ENCODE results near the gene SKAP1.
"Not testable (repeated sequence)": the region's sequence is repeated elsewhere in the genome, so short reads cannot be mapped to it uniquely, and the experiment has no call there.

The SKAP1 gene

DNA sequence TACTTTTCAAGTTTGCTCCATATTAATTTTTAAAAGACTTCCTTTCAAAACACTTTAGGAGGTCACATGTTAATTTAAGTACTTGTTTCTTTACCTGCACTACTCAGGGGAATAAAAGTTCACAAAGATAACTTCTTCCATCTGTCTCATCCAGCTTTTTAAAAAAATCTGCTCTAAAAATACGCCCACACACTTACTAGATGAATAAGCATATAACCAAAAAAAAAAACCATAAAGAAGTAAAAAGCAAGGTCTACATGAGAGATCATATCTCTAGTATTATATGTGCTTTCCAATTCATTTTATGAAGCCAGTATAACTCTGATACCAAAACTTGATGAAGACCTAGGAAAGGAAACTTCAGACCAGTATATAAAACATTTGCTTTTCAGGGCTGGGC lies 17.2 kb downstream of the SKAP1 start:
- FAIRE-seq, result no peak

DNA sequence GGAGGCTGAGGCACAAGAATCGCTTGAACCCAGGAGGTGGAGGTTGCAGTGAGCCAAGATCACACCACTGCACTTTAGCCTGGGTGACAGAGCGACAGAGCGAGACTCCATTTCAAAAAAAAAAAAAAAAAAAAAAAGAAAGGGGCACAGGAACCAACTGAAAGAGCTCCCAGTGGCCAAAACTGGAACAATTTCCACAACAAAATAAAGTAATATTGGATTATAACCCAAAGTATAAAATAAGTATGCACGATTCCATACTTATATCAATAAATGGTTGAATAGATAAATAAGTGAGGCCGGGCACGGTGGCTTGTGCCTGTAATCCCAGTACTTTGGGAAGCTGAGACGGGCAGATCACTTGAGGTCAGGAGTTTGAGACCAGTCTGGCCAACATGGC lies 19.2 kb downstream of the SKAP1 start:
- not testable (repeated sequence) for FAIRE-seq

DNA sequence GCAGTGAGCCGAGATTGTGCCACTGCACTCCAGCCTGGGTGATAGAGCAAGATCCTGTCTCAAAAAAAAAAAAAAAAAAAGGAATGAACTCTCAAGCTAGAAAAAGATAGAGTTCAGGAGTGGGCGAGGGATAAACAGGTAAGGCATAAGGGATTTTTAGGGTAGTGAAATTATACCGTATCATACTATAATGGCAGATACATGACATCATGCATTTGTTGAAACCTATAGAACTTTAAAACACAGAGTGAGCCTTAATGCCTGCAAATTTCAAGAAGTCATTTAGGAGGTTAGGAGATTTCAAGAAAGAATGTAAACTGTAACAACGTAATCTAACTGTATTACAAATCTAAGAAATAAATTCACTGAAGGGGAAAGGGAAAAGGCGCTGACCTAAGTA lies 20.4 kb downstream of the SKAP1 start:
- no peak for FAIRE-seq

DNA sequence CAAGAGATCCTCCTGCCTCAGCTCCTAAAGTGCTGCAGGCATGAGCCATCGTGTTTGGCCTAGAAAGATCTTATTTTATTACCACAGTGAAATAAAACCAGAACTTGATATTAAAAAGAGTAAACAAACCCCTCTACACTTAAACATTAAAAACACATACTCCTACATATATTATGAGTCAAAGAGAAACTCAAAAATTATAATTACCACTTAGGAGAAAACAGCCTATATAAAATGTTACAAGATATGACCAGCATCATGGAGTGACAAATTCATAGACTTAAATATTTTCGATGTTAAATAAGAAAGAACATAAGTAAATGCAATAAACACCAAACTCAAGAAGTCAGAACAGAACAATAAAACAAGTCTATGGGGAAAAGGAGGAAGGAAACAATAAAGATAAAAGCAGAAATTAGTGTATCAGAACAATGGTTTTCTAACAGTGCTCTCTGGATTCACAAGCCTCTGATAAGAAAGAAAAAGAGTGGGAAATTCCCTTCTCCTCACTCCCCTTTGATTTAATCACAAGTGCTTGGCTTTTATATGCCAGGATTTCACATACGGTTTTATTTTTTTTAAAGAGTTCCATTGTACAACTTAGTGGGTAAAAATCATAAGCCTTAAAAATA lies 23.0 kb downstream of the SKAP1 start:
- no peak for FAIRE-seq

DNA sequence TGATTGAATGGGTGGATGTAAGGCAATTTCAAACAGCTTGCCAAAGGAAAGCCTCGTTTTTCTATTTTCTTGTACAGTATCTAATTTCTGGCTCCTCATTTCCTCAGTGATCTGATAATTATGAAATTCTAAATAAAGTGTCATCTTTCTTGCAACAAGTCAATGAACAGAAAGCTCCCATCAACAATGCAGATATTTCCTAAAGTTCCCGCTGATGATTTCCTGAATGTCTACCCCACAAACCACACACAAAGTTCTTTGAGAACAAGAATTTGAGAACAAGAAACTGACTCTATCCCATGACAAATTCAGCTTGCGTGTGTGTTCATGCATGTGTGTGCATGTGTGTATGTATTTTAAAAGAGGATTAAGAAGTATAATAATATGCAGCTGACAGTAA lies 35.2 kb downstream of the SKAP1 start:
- FAIRE-seq, result no peak

DNA sequence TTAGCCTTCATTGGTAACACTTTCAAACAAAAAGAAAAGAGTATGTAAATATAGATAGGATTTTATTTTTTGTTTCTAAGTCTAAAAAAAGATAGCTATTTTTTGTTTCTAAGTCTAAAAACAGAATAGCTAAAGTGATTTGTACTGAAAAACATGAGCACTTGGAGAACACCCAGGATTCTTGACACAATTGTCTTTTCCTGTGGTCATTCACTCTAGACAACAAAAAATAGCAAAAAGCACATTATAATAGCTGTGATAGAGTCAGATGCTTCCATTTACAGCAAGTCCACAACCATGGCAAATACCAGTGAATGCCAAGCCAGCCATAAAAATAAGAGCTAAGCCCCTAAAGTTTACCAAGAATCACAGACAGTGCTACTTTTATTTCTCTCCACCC lies 36.7 kb downstream of the SKAP1 start:
- FAIRE-seq, result no peak

DNA sequence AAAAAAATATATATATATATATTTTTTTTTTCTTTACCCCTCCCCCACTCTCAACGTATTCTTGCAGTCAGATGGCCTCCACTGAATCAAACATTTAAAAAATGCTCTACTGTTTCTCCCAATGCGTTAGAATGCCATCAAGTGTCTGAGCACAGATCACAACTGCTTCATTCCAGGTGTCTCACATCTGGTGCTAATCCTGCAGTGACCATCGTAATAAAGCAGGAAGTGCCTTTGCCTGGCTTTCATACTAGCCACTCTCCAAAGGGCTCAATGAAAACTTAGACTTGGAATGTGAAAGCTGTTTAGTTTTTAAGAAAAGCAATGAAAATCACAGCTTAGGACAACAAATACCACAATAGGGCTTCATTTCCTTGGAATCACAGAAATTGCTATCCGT lies 37.2 kb downstream of the SKAP1 start:
- no peak for FAIRE-seq

DNA sequence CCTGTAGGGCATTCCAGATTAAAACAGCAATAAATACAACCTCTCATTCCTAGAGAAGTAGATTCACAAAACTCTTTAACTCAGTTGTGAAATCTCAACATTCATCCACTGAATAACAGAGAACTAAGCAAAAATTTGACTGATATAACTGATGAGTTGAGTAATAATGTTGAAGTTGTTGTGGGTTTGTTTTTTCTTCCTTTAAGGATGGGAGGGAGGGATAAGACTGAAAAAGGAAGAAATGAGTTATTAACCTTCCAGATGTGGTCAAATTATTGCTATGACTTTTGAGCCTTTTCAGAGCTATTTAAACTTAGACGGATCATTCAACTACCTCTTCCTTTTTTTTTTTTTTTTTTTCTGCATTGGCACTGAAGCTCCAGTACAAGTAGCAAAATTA lies 38.6 kb downstream of the SKAP1 start:
- FAIRE-seq, result no peak

DNA sequence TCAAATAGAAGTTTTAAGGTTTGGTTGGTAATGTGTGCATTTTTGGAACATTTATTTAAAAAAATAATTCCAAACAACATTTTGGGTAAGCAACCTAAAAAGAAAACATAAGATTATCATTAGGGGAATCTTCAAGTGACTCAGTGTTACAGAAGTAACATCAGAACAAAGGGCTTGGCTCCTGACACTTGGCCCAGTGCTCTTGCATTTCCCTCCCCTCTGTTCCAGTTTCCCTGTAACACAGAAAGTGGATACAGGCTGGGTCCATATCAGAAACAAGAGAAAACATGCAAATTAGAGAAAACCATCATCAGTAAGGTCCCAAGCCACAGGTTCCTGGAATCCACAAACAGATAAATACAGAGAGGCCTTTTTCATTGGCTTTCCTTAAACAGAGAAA lies 40.1 kb downstream of the SKAP1 start:
- no peak for FAIRE-seq

DNA sequence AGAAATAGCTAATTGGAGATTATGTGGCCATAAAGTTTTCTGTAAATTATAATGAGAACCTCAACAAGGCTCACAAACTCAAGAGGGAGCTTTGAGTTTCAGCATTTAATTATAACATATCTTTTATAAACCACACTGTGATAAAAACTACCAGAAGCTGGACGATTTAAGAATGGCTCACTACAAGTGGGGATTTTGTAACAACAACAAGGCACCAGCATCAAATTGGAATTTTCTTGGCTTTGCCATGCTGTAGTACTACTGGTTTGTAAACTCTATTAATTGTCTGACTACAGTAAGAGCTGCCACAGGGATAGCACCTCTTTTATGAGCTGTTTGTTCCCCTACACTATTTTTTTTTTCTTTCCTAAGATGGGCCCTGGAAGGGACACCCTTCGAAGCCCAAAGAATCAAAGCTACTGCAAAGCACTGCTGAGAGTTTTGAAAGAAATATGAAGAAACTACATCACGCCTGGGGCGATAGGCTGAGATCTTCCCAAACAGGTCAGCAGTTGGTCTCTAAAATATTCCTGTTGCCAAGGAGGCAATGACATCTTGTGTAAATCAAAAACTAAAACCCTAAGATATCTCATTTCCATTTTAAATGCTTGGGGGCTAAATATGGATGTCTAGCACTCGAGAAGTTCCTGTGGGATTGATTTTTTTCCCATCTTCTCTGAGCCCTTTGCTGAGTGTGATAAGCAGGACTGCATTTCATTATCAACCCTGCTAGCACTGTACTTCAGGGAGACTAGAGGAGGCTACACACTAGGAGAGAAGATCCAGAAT lies 40.9 kb downstream of the SKAP1 start:
- FAIRE-seq, result no peak

DNA sequence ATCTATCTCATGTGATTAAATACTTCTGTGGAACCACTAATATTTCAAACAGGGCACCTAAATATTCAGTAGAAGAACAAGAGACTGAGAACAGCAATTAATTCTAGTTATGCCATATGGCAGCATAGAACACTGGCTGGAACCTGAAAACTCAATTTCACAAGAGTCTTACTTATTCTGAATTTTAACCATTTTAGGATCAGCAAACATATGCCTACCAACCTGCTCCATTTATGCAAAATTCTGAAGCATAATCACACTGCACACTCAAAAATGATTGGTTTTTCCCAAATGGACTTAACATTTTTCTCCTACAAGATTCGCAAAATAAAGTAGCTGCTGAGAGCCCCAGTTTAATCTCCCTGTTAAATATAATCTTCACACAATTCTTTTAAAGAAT lies 43.2 kb downstream of the SKAP1 start:
- FAIRE-seq, result no peak

DNA sequence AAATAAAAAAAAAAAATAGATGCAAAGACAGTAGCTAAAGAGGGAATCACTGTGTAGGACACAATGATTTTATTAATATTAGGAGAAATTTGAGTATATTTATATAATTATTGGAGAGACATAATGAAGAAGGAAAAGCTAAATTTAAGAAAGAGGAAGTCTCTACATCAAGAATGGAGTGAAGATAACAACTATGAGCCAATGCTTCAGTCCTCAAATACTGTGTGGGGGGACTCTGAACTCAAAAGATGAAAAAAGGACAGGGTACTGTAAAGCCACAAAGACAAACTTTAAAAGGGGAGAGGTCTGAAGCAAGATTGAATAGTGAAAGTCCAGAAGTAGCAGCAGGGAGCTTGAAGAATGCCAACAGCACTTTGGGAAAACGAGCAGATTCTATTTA lies 44.7 kb downstream of the SKAP1 start:
- FAIRE-seq, result no peak

DNA sequence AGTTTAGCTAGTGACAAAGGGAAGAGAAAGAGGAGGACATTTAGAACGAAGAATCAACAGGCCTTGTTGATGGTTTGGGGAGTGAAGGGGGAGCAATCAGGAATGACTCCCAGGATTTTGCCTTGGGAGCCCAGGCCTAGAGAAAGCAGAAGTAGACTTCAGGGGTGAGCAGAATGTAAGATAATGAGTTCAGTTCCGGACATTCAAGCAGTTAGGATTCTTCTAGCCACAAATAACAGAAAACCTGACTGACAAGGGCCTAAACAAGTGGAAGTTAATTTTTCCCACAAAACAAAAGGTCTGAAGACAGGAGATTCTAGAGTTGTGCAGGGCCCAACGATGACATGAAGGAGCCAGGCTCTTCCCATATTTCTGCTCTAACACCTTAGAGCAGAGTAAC lies 45.9 kb downstream of the SKAP1 start:
- FAIRE-seq, result no peak

DNA sequence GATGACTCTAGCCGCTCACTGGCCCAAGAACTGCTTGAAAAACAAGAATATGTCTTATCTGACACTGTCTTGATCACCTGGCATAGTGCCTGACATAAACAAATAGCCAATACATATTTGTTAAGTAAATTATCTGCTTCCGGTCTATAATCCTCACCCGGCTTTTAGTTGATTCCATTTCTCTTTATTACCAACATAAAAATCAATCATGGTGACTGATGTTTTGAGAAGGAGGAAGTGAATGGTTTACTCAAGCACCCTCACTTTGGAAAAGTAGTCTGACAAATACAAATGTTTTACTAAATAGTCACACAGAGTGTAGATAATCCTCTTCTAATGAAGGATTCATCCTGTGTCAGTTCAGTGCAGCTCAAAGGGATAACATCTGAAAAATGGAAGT lies 47.0 kb downstream of the SKAP1 start:
- FAIRE-seq, result no peak

DNA sequence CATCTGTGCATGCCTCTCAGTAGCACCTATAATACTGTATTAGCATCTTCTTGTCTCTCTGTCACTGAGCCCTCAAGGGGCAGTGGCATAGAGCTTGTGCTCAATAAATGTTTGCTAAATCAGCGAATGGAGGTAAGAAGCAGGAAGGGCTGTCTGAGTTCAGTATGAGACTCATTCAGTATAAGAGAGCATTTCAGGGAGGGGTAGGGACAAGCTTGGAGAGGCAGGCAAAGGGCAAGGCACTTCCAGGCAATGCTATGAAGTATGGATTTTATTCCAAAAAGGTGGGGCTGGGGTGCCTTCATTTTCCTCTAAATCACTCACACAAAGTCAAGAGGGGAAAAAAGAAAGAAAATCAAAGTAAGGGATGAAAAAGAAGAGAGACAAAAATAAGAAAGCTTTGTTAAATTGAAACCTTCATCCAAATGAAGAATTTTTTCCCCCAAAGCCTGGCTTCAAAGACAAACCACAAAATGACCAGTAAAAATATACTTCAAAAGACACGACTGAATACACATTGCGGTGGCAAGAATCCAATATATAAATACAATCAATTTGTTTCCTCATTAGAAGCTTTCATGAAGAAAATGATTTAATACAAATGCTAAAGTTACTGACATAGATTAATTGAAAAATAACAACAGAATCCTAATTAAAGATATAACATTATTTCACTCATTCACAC lies 51.2 kb downstream of the SKAP1 start:
- FAIRE-seq, result no peak

DNA sequence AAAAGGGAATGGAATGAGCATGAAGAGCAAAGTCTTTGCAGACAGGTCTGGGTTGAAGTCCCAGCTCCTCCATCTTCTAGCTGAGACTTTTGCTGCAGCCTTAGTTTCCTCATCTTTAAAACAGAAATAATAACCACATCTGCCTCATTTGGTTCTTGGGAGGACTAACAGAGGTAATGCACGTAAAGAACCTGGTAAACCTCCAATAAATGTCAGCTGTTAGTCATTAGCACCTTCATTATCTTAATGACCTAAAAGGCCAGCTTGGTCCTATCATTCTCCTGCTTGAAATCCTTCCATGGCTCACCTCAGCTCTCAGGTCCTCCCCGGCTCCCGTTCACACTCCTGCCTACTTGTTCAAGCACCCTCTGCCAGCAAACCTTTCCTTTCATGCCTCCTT lies 51.8 kb downstream of the SKAP1 start:
- no peak for FAIRE-seq

DNA sequence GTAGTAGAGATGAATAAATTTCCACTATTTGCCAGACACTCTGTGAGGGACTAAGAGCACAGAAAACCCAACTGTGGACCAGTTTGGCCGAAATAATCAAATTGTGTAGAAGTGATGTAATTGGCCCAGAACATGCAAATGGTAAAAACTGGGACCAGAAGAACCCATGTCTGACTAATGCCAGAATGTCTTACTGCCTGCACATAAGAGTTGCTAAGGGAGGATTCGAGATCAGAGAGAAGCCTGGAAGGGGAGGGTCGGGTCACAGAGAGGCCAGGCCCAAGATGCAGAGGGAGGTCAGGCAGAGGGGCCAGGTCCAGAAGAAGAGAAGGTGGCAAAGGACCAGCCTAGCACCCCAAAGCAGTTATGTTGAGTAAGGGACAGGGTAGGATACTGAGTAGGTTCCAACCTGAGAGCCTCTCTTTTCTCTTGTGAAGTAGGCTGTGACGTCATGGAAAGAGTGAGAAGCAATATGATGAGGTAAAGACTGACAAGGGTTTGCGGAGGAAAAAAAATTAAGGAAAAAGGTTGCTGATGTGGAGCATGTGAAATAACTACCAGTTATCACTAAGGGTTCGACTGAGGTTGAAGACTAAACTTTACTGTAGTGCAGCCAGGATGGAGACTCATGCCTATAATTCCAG lies 53.2 kb downstream of the SKAP1 start:
- no peak for FAIRE-seq

DNA sequence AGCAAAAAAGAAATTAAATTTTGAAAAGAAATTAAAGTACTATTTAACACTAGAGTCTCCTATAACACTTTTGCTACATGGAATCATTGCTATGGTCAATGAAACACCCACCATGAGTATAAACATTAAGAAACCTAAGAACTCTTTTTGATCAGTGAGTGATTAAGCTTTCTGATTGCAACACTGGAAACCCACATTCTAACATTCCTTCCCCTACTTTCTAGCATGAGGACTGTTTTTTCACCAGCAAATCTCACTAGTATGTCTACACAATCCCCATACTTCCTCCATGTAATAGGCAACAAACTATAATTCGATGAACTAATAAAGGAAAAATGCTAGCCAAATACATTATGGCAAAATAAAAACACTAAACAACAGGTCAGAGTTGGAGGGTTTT lies 54.7 kb downstream of the SKAP1 start:
- no peak for FAIRE-seq

DNA sequence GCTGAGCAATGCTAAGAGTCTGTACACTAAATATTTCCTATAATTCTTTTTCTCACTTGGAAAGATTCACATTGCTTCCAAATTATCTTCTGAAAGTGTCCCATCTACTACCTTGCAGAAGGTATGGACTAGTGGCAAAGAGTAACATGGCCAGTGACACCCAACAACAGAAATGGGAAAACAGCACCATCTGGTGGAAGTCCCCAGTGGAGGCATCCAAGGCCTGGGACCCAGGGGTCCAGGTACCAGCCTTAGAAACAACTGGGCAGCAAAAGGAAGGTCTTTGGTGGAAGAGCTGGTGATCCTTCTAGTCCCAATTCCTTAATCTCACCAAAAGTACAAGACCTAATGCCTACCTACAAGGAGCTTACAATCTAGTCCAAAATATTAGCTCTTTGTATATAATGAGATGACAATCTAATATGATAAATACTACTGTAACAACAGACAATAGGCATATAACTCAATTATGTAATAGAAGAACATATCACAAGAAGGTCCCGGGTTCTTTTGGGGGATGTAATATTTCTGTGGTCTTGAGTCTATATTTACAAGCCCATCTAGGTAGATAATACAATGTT lies 55.3 kb downstream of the SKAP1 start:
- no peak for FAIRE-seq

DNA sequence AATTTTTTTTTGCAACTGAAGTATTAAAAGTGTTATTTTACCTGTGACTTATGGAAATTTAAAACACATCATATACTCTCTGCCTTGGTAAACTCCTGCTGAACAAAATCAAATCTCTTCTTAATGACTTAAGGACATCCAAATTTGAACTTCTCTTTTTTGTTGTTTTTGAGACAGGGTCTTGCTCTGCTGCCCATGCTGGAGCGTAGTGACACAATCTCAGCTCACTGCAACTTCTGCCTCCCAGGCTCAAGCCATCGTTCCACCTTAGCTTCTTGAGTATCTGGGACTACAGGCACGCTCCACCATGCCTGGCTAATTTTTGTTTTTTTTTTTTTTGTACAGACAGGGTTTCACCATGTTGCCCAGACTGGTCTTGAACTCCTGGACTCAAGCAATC lies 56.1 kb downstream of the SKAP1 start:
- FAIRE-seq, result no peak

DNA sequence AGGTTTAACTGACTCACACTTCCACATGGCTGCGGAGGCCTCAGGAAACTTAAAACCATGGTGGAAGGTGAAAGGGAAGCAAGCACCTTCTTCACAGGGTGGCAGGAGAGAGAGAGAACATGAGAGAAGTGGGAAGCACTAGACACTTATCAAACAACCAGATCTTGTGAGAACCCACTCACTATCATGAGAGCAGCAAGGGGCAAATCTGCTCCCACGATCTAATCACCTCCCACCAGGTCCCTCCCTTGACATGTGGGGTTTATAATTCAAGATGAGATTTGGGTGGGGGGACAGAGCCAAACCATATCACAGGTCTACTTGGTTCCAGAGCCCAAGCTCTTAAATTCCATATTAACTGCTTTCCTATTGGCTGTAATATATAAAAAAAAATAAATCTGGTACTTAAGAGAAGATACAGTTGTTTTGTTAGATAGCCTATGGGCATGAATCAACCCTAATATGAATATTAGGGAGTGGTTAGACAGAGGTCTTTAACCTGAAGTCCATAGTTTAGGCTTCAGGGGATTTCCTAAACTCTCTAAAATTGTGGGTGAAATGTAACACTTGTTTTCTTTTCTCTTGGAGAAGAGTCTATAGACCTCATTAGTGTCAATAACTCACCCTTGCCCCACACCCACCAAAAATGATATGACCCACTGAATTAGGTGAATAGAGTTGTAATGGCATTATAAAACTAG lies 56.7 kb downstream of the SKAP1 start:
- FAIRE-seq, result no peak

DNA sequence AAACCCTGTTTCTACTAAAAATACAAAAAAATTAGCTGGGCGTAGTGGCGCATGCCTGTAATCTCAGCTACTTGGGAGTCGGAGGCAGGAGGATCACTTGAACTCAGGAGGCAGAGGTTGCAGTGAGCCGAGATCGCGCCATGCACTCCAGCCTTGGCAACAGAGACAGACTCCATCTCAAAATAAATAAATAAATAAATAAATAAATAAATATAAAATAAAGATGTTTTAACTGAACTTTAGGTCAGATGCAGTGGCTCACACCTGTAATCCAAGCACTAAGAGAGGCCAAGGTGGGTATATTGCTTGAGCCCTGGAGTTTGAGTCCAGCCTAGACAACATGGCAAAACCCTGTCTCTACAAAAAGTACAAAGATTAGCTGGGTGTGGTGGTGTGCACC lies 61.0 kb downstream of the SKAP1 start:
- not testable (repeated sequence) for FAIRE-seq
